GOT3 (cell line): ENCODE data around the gene FXYD7.

Experiments used
- DNase-seq: peaks from one replicate; lab custom pipeline; 2025; ENCODE audit warnings: mixed read lengths; lab: John Stamatoyannopoulos, UW

Gene FXYD7

GRCh38 chr19:35199481-35199880 is 56.4 kb downstream of the FXYD7 start:
- no peak for DNase-seq

- DNase-seq = no peak
Observed at GRCh38 chr19:35202722-35203688, 60.0 kb downstream of the FXYD7 start.
